OCI-LY3 (cell line): ENCODE data around the gene PHF21B.

Experiments used
- H2AFZ ChIP-seq: fragments of 200-600, 300-600 bp; shearing (Covaris generic); 2 replicates; pipeline ENCODE4 v1.6.0; 2014; ENCODE audit warnings: antibody characterized with exemption, low read depth, low read length
- H3K27ac ChIP-seq: fragments of 200-600, 300-600 bp; sonication (generic); 2 replicates; pipeline ENCODE4 v1.5.1; 2014; ENCODE audit warnings: mild to moderate bottlenecking, low read length, moderate library complexity, mixed read lengths
- H3K27me3 ChIP-seq: fragments of 200-600, 300-600 bp; sonication (generic); 2 replicates; pipeline ENCODE4 v1.6.1; 2014; ENCODE audit warnings: low read depth, low read length, mixed read lengths
- H3K36me3 ChIP-seq: fragments of 200-600, 300-600 bp; sonication (generic); replicated peaks from 2 replicates; pipeline ENCODE3; 2014; ENCODE audit warnings: low read depth, low read length, mixed read lengths
- H3K4me1 ChIP-seq: fragments of 300-600, 200-600 bp; sonication (generic); 2 replicates; pipeline ENCODE4 v1.6.1; 2014; ENCODE audit warnings: low read length, mixed read lengths
- H3K4me2 ChIP-seq: fragments of 200-600, 300-600 bp; sonication (generic); 2 replicates; pipeline ENCODE4 v1.6.1; 2014; ENCODE audit warnings: low read length, mixed read lengths
- H3K4me3 ChIP-seq: fragments of 300-600, 200-600 bp; sonication (generic); 2 replicates; pipeline ENCODE4 v1.5.1; 2014; ENCODE audit warnings: antibody characterized with exemption, mild to moderate bottlenecking, low read length, moderate library complexity
- H3K79me2 ChIP-seq: fragments of 300-600, 200-600 bp; shearing (Covaris generic); 2 replicates; pipeline ENCODE4 v1.6.1; 2014; ENCODE audit warnings: mild to moderate bottlenecking, low read length, mixed read lengths
- H3K9ac ChIP-seq: fragments of 300-600, 200-600 bp; shearing (Covaris generic); 2 replicates; pipeline ENCODE4 v1.6.0; 2014; ENCODE audit warnings: mild to moderate bottlenecking, low read length, moderate library complexity
- H3K9me3 ChIP-seq: fragments of 200-600, 300-600 bp; shearing (Covaris generic); 2 replicates; pipeline ENCODE4 v1.6.1; 2014; ENCODE audit warnings: low read length, mixed read lengths; ENCODE audit not compliant: insufficient read depth
- H4K20me1 ChIP-seq: fragments of 200-600, 300-600 bp; sonication (generic); 2 replicates; pipeline ENCODE4 v1.6.1; 2016; ENCODE audit warnings: low read length, mixed read lengths; ENCODE audit not compliant: insufficient read depth
- CTCF ChIP-seq: fragments of 200-600, 300-600 bp; sonication (generic); IDR thresholded peaks from 2 replicates; pipeline ENCODE4 v1.5.1; 2014; ENCODE audit warnings: antibody characterized with exemption, low read length, low read depth
- EZH2phosphoT487 ChIP-seq: fragments of 200-600 bp; shearing (Covaris generic); IDR thresholded peaks from 2 replicates; pipeline ENCODE4 v1.6.1; 2018; ENCODE audit warnings: antibody characterized with exemption, mixed run types, low read depth

Gene PHF21B

DNA sequence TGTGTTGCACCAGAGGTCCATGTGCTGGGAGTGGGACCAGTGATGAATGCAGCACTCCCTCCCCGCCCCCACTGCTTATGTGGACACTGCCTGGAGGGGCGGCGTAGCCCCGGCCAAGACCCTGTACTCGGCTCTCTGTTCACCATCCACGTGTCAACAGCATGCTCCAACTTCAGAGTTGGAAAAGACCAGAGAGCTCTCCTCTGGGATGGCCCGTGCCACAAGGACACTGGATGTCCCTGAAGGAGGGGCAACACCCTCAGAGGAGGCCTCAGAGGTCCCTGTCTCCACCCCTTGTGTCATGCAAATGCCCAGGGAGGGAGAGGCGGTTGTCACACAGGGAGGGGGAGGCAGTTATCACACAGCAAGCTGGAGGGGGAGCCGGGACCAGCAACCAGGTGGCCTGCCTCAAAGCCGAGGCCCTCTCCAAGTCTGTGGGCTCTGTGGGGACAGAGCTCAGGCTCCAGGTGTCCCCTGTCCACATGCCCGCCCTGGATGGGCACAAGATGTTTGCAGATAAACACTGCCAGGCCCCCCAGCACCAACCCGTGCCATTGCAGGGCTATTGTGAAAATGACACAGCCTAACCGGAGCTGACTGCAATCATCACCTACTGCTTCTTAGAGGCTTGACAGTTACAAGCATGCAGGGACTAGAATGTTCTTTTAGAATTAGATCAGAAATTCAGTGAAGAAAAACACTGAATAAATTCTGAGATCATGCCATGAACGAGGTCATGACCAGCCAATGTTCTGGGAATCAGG lies 121.1 kb downstream of the PHF21B start:
- Histone ChIP-seq H3K36me3 (peaks cover 6% of the 10 kb centered on the region), H3K4me3 (no peak overlapping the region), H3K79me2 (no peaks in the 10 kb centered on the region), H3K9ac (no peak overlapping the region), H3K4me2 (no peak overlapping the region), H3K4me1 (no peaks in the 10 kb centered on the region), H4K20me1 (no peaks in the 10 kb centered on the region), H3K9me3 (no peaks in the 10 kb centered on the region), H2AFZ (no peak overlapping the region), H3K27ac (no peak overlapping the region), H3K27me3 (no peaks in the 10 kb centered on the region)
- TF ChIP-seq CTCF (no peak), EZH2phosphoT487 (no peak)

GRCh38 chr22:44887941-44888366 lies 121.9 kb downstream of the PHF21B start:
- H3K27me3 ChIP-seq = no peaks in the 10 kb centered on the region
- no peaks in the 10 kb centered on the region for H3K9me3 ChIP-seq
- H3K79me2 ChIP-seq = no peaks in the 10 kb centered on the region
- H3K36me3 ChIP-seq = peaks cover 6% of the 10 kb centered on the region
- no peak overlapping the region for H3K4me2 ChIP-seq
- TF ChIP-seq EZH2phosphoT487 (no peak), CTCF (no peak)
- no peaks in the 10 kb centered on the region for H3K4me1 ChIP-seq
- H4K20me1 ChIP-seq = no peaks in the 10 kb centered on the region
- no peak overlapping the region for H3K27ac ChIP-seq
- H2AFZ ChIP-seq = no peak overlapping the region
- no peak overlapping the region for H3K9ac ChIP-seq
- no peak overlapping the region for H3K4me3 ChIP-seq

GRCh38 chr22:44885806-44886360 lies 123.9 kb downstream of the PHF21B start:
- H3K4me3 ChIP-seq = no peak overlapping the region
- peaks cover 6% of the 10 kb centered on the region for H3K36me3 ChIP-seq
- TF ChIP-seq EZH2phosphoT487 (no peak), CTCF (no peak)
- no peaks in the 10 kb centered on the region for H3K4me1 ChIP-seq
- no peaks in the 10 kb centered on the region for H3K9me3 ChIP-seq
- no peak overlapping the region for H2AFZ ChIP-seq
- H3K9ac ChIP-seq = no peak overlapping the region
- H3K79me2 ChIP-seq = no peaks in the 10 kb centered on the region
- no peak overlapping the region for H3K27ac ChIP-seq
- H3K4me2 ChIP-seq = no peak overlapping the region
- H3K27me3 ChIP-seq = no peaks in the 10 kb centered on the region
- no peaks in the 10 kb centered on the region for H4K20me1 ChIP-seq

- TF ChIP-seq EZH2phosphoT487 (no peak), CTCF (no peak)
- H3K36me3 ChIP-seq = peaks cover 6% of the 10 kb centered on the region
Observed at GRCh38 chr22:44884968-44885805, 124.6 kb downstream of the PHF21B start.

More at GRCh38 chr22:44884968-44885805, 124.6 kb downstream of the PHF21B start:
- no peaks in the 10 kb centered on the region for H3K9me3 ChIP-seq
- no peaks in the 10 kb centered on the region for H4K20me1 ChIP-seq
- no peak overlapping the region for H3K4me3 ChIP-seq
- no peaks in the 10 kb centered on the region for H3K4me1 ChIP-seq
- no peaks in the 10 kb centered on the region for H3K27me3 ChIP-seq
- H3K79me2 ChIP-seq = no peaks in the 10 kb centered on the region
- no peak overlapping the region for H3K9ac ChIP-seq
- no peak overlapping the region for H2AFZ ChIP-seq
- no peak overlapping the region for H3K4me2 ChIP-seq
- no peak overlapping the region for H3K27ac ChIP-seq
